Esophagus (tissue), 2 donors: ENCODE results near the gene LARP4B. TPM values are rescaled to one million over a fixed set of nuclear protein-coding genes. Genes with fewer than 3 reads are reported as not detected.

Experiments used
- H3K27ac ChIP-seq, 2 donors: one replicate each; pipeline ENCODE4 v1.5.1; 2013; ENCODE audit warnings: low read depth in 2 of 2, mild to moderate bottlenecking in 2 of 2, inconsistent platforms in 1 of 2, low read length in 1 of 2, moderate library complexity in 1 of 2
- H3K27me3 ChIP-seq, 2 donors: one replicate each; pipeline ENCODE4 v1.6.1; 2013; ENCODE audit warnings: low read length in 2 of 2, control low read depth in 1 of 2, mild to moderate bottlenecking in 1 of 2; ENCODE audit not compliant: insufficient read depth in 2 of 2, control insufficient read depth in 1 of 2
- H3K36me3 ChIP-seq, 2 donors: one replicate each; pipeline ENCODE4 v1.6.1; 2013; ENCODE audit warnings: low read length in 1 of 2; ENCODE audit not compliant: control insufficient read depth in 2 of 2, insufficient read depth in 2 of 2
- H3K4me1 ChIP-seq, 2 donors: one replicate each; pipeline ENCODE4 v1.6.1; 2013; ENCODE audit warnings: low read length in 1 of 2; ENCODE audit not compliant: control insufficient read depth in 2 of 2, insufficient read depth in 2 of 2
- H3K4me3 ChIP-seq, 2 donors: one replicate each; pipeline ENCODE4 v1.5.1; 2013; ENCODE audit warnings: low read length in 2 of 2, mild to moderate bottlenecking in 2 of 2, low read depth in 1 of 2, moderate library complexity in 1 of 2
- H3K9me3 ChIP-seq, 2 donors: one replicate each; pipeline ENCODE4 v1.6.1; 2013; ENCODE audit warnings: mild to moderate bottlenecking in 2 of 2, low read depth in 1 of 2, low read length in 1 of 2, moderate library complexity in 1 of 2; ENCODE audit not compliant: control insufficient read depth in 2 of 2, insufficient read depth in 1 of 2
- WGBS, 2 donors: extraction: QIAGEN DNeasy Blood & Tissue Kit; methylation state at CpG; one replicate each; pipeline ENCODE4 v1.1.7; 2013; 5-methylcytosine and 5-hydroxymethylcytosine counted together
- polyA plus RNA-seq, 2 donors: library from polyadenylated mRNA; stranded (reverse); fragments of 200-250 nt; gene quantifications; one replicate each; pipeline ENCODE4 v1.2.3, GENCODE V29; 2013
- donor health status: healthy with polysubstance abuse.
- donor health status: Bipolar disorder and iron deficiency.

Gene LARP4B
- polyA plus RNA-seq, 2 donors: 19.7 to 22.4 TPM

DNA sequence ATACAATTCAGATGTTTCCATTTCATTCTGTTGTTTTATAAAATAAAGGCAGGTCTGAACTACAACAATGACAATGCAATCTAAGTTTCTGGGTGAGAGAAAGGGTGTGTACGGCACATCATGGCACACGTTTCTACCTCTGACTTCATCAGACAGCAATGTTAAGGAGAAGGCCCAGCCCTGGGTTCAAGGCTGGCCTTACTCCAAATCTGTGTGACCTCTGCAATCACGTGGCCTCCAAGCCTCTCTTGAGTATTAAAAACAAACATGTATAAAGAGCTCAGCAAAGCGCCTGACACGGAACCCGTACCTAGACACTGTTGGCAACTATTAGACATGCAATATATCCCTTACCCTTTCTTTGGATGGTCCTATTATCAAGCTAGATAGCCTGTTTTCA is 114.1 kb downstream of the LARP4B start:
- Histone ChIP-seq H3K36me3 (peaks cover 27 to 63% of the 10 kb centered on the region in 2 donors), H3K27me3 (no peaks in the 10 kb centered on the region), H3K9me3 (peaks cover 0 to 2% of the 10 kb centered on the region in 2 donors), H3K4me1 (peaks cover 0 to 3% of the 10 kb centered on the region in 2 donors), H3K27ac (no peak overlapping the region), H3K4me3 (no peak overlapping the region)
- 80 to 82% methylated on average over 6 of the region's 6 CpGs for WGBS, 2 donors

DNA sequence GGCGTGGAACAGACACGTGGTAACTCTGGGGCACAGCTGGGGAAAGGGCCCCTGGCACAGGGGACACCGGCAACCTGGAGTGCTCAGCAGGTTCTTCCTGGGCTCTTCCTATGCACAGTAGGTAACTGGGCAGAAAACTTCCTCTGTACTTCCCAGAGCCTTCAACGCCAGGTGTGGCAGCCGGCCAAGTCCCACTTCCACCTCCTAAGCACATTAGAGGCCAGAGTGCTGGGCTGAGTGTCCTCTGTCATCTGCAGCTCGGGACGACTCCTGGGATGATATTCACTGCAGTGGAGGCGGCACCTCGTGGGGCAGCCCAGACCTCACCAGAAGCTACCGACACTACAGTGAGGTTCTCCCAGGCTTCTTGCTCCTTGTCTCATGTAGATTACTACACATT is 114.5 kb downstream of the LARP4B start:
- Histone ChIP-seq H3K27me3 (no peaks in the 10 kb centered on the region), H3K36me3 (peaks cover 31 to 59% of the 10 kb centered on the region in 2 donors), H3K4me3 (no peak overlapping the region), H3K27ac (no peak overlapping the region), H3K4me1 (peaks cover 0 to 3% of the 10 kb centered on the region in 2 donors), H3K9me3 (no peaks in the 10 kb centered on the region)
- 89 to 92% methylated on average over 10 of the region's 10 CpGs for WGBS, 2 donors

DNA sequence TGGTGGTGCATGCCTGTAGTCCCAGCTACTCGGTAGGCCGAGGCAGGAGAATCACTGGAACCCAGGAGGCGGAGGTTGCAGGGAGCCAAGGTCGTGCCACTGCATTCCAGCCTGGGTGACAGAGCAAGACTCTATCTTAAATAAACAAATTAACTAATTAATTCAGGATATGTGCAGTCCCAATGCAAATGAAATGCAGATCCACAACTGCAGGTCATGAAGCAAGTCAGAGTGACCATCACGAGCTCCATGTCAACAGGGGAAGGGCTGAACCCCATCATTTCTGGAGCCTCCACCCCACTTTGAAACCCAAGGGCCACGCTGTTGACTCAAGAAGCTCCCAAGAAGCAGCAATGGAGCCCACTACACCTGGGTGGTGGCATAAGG is 115.4 kb downstream of the LARP4B start:
- no peak overlapping the region for H3K4me3 ChIP-seq
- peaks cover 34 to 56% of the 10 kb centered on the region in 2 donors for H3K36me3 ChIP-seq
- H3K9me3 ChIP-seq: no peaks in the 10 kb centered on the region
- H3K4me1 ChIP-seq: peaks cover 0 to 3% of the 10 kb centered on the region in 2 donors
- H3K27ac ChIP-seq: no peak overlapping the region
- WGBS, 2 donors: 96% methylated on average over 6 of the region's 6 CpGs
- no peaks in the 10 kb centered on the region for H3K27me3 ChIP-seq

DNA sequence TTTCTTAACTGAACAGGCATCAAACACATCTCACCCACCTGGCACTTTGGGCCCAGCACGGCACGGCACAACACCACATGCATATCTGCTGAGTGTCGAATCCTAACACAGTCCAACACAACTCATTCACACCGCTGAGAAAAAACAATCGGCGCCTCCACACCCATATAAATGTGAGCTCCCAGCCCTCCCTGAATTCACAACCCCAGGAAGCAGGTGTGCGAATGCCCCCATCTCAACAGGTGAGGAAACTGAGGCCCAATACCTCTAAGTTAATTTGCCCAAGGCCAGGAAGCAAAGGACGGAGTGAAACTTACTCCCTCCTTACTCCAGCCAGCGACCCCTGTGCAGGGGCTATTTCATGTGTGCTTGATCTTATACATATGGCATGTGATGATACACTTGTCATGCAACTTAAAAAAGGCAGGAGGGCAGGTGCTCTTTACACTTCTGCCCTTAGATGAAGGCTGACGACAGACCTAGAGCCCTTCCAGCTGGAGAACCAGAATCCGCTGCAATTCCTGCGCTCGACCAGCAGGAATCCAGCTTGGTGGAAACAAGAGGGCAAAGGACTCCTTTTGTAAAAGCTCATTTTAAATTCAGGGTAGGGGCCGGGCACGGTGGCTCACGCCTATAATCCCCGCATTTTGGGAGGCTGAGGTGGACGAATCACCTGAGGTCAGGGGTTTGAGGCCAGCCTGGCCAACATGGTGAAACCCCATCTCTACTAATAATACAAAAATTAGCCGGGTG is 116.0 kb downstream of the LARP4B start:
- peaks cover 34 to 55% of the 10 kb centered on the region in 2 donors for H3K36me3 ChIP-seq
- no peak overlapping the region for H3K4me3 ChIP-seq
- no peak overlapping the region for H3K27ac ChIP-seq
- no peaks in the 10 kb centered on the region for H3K9me3 ChIP-seq
- WGBS, 2 donors: 95 to 96% methylated on average over 19 of the region's 19 CpGs
- no peaks in the 10 kb centered on the region for H3K27me3 ChIP-seq
- H3K4me1 ChIP-seq: peaks cover 0 to 3% of the 10 kb centered on the region in 2 donors

DNA sequence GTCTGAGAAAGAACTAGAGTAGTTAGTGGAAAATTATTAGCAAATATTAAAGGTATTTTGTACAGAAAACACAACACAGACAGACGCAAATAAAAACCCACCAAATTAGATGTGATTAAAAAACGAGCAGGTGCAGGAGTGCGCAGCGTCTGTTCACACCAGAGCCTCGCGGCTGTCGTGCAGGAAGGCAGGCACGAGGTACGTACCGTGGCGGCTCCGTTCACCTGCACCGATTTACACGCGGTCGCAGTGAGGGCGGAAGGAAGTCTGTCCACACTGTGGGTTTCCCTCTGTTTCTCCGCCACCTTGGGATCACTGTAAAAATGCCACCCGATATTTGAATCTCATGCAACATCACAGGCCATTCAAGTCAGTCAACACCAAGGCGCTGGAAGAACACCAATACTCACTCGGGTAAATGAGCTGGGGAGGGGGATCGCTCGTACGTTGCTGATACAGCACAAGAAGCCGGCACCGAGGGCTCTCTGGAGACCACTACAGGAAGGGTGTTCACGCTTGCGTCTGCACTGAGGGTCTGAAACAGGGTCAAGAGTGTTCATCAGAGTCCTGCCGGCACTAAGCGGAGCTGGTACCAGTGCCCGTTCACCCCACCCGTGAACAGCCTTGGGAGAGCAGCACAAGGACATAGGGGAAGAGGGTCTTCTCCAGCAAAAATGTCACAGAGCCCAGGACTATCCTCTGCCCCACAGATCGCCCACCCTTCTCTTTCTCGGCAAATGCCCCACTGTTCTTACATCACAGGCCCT is 116.8 kb downstream of the LARP4B start:
- peaks cover 35 to 53% of the 10 kb centered on the region in 2 donors for H3K36me3 ChIP-seq
- H3K27me3 ChIP-seq: no peaks in the 10 kb centered on the region
- peaks cover 0 to 3% of the 10 kb centered on the region in 2 donors for H3K4me1 ChIP-seq
- H3K9me3 ChIP-seq: no peaks in the 10 kb centered on the region
- no peak overlapping the region for H3K27ac ChIP-seq
- 96 to 97% methylated on average over 34 of the region's 34 CpGs for WGBS, 2 donors
- no peak overlapping the region for H3K4me3 ChIP-seq

DNA sequence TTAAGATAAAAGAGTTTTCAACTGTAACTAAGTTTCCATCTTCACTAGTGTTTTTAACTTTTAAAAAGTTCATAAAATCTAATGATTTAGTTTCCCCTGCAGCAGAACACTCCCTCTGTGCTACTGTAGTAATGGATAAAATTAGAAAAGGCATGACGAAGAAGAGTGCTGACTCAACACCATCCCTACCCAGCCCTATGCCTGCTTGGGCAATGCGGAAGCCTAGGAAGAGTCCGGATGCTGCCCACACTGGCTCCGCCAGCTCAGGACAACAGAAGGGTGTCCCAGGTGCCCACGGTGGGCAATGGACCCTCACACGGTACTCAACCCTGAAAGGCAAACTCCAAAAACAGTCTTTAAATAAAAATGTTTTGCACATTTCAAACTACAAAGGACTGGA is 118.2 kb downstream of the LARP4B start:
- Histone ChIP-seq H3K27me3 (no peaks in the 10 kb centered on the region), H3K4me3 (no peak overlapping the region), H3K9me3 (no peaks in the 10 kb centered on the region), H3K4me1 (peaks cover 0 to 3% of the 10 kb centered on the region in 2 donors), H3K27ac (no peak overlapping the region), H3K36me3 (peaks cover 26 to 52% of the 10 kb centered on the region in 2 donors)
- WGBS, 2 donors: 91 to 92% methylated on average over 6 of the region's 6 CpGs

DNA sequence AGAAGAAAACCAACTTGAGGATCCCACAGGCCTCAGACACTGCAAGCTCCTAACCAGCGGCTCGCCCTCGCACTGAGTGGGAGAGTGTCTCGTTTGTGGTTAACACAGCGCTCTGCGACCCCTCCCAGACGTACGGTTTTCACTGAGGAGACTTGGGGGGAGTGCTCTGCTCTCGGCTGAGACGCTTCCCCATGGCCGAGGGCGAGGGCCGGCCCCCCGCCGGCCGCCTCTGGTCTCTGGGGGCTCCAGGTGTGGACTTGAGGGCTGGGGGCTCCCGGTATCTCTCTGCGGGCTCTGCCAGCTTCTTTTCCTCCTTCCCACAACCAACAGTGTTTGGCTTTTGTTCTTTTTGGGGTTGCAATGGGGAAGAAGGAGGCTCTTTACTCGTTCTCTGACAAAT is 118.7 kb downstream of the LARP4B start:
- no peaks in the 10 kb centered on the region for H3K9me3 ChIP-seq
- H3K36me3 ChIP-seq: peaks cover 26 to 54% of the 10 kb centered on the region in 2 donors
- H3K27ac ChIP-seq: no peak overlapping the region
- H3K4me1 ChIP-seq: peaks cover 0 to 3% of the 10 kb centered on the region in 2 donors
- no peaks in the 10 kb centered on the region for H3K27me3 ChIP-seq
- H3K4me3 ChIP-seq: no peak overlapping the region
- 93 to 94% methylated on average over 19 of the region's 19 CpGs for WGBS, 2 donors

DNA sequence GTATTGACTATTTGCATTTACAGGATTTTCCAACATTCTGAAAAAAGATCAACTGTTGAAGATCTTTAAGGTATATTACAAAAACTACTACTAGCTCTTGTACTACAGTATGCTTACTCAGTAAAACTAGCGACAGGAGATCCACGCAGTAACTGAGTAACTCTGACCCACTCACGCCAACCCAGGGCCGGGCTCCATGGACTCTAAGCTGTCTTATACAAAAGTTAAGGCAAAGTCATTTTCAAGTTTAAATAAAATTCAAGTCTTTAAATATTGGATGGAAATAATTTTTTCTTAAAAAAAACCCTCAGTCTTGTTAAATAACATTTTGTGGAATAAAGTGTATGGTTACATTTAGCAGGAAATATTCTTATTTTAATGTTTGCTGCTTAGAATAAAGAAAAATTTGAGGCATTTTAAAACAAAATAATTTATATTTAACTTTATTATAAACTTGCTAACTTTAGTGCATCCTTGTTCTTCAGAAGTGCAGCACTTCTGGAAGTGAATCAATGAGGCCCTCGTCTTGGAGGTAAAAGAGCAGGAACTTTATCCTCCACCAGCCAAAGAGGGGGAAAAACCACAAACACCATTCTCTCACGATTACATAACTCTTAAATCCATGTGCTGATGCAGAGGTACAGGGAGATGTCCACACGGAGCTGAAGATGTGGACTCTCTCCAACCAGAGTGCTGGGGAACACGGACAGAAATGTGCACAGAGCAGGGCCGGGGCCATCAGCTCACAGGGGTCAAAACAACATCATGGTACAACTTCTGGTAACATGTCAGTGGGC is 119.9 kb downstream of the LARP4B start:
- Histone ChIP-seq H3K4me3 (no peak overlapping the region), H3K27me3 (no peaks in the 10 kb centered on the region), H3K4me1 (no peaks in the 10 kb centered on the region), H3K27ac (no peak overlapping the region), H3K36me3 (peaks cover 19 to 55% of the 10 kb centered on the region in 2 donors), H3K9me3 (no peaks in the 10 kb centered on the region)
- WGBS, 2 donors: 86 to 87% methylated on average over 9 of the region's 9 CpGs

DNA sequence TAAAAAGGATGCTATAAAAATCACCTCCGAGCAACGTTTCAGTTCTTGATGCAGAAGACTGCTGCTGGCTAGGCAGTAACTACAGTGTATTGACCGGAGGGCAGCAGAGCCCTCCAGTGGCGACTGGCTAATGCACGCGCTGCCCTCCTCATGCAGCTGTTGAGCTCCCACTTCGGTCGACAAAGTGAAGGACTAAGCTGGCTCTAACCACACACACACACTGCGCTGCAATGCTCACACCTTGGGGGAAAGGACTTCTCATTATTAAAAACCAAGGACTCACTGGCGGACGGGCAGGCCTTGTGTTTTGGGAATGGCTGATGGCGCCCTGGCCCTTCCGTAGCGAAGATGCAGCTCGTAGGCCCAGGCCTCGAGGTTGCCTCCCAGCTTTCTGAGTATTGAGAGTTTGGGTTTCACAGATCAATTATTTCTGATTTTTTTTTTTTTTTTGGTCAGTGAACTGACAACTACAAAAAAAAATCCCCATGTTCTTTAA is 121.1 kb downstream of the LARP4B start:
- Histone ChIP-seq H3K9me3 (no peaks in the 10 kb centered on the region), H3K4me1 (no peaks in the 10 kb centered on the region), H3K27ac (no peak overlapping the region), H3K36me3 (peaks cover 18 to 56% of the 10 kb centered on the region in 2 donors), H3K27me3 (no peaks in the 10 kb centered on the region), H3K4me3 (no peak overlapping the region)
- 80 to 83% methylated on average over 16 of the region's 16 CpGs for WGBS, 2 donors
